ENCODE data around the gene OR4N5.
"Not testable (repeated sequence)": the region's sequence is repeated elsewhere in the genome, so short reads cannot be mapped to it uniquely, and the experiment has no call there.

The OR4N5 gene, protein sequence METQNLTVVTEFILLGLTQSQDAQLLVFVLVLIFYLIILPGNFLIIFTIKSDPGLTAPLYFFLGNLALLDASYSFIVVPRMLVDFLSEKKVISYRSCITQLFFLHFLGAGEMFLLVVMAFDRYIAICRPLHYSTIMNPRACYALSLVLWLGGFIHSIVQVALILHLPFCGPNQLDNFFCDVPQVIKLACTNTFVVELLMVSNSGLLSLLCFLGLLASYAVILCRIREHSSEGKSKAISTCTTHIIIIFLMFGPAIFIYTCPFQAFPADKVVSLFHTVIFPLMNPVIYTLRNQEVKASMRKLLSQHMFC

DNA sequence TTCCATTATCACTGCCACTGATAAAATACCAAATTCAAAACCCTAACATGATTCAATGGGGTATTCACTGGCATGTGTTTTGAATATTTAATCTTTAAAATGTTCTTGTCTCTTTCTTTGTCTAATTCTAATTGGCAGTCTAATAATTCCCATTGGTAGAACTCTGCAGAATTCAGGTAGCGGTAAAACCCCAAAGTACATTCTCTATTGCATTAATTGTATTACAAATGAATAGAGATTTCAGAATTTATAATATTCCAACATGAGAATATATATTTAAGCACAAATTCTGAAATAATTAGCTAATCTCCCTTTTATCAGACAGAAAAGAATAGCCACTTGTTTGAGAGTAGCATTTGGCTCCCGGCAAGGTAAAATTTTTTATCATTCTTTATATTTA, at the start of gene OR4N5:
TSS of gene OR4N5 (plus strand) at position 301 of the 400 bp plus-strand sequence. CDS start 4,916 bp downstream, outside the sequence.
- DNase-seq = no peak

- no peak for DNase-seq
These were observed 46.6 kb upstream of the OR4N5 start for GRCh38 chr14:20092050-20092449.

DNA sequence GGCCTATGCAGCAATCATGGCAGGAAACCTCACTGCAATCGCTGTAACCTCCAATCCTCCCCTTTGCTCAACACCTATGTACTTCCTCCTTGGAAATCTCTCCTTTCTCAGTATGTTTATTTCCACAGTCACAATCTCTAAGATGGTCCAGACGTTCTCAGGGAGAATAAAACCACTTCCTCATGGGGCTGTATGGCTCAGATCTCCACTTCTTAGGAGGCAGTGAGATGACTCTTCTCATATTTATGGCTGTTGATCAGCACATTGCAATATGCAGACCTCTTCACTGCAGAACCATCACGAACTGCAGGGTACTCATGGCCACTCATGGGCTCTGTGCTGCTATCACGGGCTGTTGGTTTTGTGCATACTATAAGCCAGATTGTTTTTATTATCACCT, 45.2 kb upstream of the OR4N5 start:
- no peak for DNase-seq

- not testable (repeated sequence) for DNase-seq
These were observed 39.5 kb upstream of the OR4N5 start for GRCh38 chr14:20098926-20099770.

GRCh38 chr14:20110438-20110837, 28.2 kb upstream of the OR4N5 start, which contains the start of gene OR4K17:
Gene OR4K17, plus strand, starts transcription at chr14:20110739. Its CDS starts 6,761 bp downstream, at chr14:20117500.
- DNase-seq = no peak

- no peak for DNase-seq
These were observed 26.3 kb upstream of the OR4N5 start for GRCh38 chr14:20112321-20112720.

DNA sequence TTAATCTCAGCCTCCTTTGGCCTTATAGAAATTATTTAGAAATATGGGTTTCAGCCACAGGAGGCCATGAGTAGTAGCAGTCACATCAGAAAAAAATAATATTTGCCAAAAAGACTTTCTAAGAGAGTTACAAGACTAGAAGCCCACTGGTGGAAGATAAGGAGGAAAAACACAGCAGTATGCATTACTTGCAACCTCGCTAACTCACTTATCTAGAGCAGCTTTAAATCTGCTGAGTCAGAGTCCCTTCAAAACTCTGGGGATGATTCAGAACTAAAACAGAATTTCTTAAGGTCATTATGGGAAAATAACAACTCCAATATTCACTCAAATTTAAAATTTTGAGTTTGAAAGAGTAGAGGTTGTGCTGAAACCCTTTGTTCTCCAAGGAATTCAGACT, 21.9 kb upstream of the OR4N5 start:
- DNase-seq = no peak

DNA sequence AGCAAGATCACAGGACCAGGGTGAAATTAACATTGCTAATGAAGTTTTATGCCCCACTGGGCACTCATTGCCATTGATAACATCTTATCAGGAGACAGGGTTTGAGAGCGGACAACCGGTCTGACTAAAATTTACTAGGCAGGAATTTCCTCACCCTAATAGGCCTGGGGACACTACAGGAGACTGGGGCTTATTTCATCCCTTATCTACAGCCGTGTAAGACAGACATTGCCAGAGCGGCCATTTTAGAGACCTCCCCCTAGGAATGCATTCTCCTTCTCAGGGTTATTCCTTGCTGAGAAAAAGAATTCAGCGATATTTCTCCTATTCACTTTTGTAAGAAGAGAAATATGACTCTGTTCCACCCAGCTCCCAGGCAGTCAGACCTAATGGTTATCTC, 19.8 kb upstream of the OR4N5 start:
- no peak for DNase-seq

DNA sequence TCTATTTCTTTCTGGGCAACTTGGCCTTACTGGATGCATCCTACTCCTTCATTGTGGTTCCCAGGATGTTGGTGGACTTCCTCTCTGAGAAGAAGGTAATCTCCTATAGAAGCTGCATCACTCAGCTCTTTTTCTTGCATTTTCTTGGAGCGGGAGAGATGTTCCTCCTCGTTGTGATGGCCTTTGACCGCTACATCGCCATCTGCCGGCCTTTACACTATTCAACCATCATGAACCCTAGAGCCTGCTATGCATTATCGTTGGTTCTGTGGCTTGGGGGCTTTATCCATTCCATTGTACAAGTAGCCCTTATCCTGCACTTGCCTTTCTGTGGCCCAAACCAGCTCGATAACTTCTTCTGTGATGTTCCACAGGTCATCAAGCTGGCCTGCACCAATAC, 5.3 kb downstream of the OR4N5 start:
- no peak for DNase-seq

DNA sequence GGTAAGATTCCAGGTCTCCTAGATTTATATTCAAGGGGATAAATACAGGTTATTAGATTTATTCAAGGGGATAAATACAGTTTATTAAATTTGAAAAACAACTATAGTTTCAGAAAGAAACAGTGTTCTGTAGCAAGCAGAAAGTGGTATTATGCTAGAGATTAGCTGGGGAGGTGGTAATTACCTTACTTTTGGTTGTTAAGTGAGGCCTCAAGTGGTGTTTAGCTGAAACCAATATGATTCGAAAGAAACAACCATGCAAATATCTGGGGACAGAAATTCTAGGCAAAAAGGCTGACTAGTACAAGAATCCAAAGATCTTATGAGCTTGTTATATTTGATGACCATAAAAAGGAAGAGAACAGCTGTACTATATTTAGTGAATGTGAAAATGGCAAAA, 6.2 kb downstream of the OR4N5 start:
- DNase-seq = no peak

DNA sequence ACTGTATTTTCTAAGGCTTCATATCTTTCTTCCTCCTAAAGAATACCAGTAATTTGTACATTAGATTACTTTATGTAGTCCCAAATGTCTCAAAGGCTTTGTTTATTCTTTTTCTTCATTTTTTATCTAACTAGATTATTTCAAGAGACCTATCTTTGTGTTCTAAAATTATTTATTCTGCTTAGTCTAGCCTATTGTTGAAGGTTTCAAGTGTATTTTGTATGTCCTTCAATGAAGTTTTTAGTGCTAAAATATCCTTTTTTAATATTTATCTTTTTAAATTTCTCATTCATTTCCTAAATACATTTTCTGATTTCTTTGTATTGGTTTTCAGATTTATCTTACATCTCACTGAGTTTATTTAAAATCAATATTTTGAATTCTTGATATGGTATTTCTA, 25.8 kb downstream of the OR4N5 start:
- DNase-seq = no peak

DNA sequence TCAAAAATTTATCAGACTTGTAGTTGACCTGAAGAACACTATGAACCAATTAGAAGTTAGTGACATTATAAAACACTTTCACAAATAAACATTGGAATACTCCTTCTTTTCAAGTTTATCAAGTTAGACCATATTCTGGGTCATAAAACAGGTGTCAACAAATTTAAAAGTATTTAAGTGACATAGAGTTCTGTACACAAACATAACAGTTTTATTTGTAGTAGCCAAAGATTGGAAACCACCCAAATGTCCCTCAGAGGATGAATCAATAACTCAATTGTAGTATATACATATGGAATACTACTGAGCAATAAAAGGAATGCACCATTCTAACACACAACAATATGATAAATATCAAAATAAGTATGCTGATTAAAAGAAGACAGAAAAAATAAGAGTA, 28.5 kb downstream of the OR4N5 start:
- DNase-seq = no peak

- not testable (repeated sequence) for DNase-seq
These were observed 31.2 kb downstream of the OR4N5 start for GRCh38 chr14:20169852-20170251.

- not testable (repeated sequence) for DNase-seq
These were observed 35.6 kb downstream of the OR4N5 start for GRCh38 chr14:20174205-20174604.

- DNase-seq = no peak
These were observed 37.7 kb downstream of the OR4N5 start for GRCh38 chr14:20176330-20176729.

GRCh38 chr14:20177433-20177974, 38.9 kb downstream of the OR4N5 start:
- DNase-seq = no peak

GRCh38 chr14:20179218-20179617, 40.6 kb downstream of the OR4N5 start:
- no peak for DNase-seq

- no peak for DNase-seq
These were observed 41.3 kb downstream of the OR4N5 start for GRCh38 chr14:20179880-20180279.

DNA sequence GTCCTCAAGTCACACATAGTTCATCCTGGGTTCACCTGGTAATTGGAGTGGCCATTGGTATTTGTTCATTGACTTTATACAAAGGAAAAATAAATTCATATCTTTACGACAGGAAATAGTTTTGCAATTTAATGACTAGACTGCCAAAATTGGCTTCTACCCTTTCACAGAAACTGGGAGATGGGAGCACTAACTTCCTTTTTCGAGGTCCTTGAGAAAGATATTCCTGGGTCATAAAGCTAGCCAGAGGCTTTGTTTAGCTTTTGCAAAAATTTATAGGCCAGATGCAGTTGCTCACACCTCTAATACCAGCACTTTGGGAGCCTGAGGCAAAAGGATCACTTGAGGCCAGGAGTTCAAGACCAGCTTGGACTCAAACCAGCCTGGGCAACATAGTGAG, 41.9 kb downstream of the OR4N5 start:
- DNase-seq = no peak

DNA sequence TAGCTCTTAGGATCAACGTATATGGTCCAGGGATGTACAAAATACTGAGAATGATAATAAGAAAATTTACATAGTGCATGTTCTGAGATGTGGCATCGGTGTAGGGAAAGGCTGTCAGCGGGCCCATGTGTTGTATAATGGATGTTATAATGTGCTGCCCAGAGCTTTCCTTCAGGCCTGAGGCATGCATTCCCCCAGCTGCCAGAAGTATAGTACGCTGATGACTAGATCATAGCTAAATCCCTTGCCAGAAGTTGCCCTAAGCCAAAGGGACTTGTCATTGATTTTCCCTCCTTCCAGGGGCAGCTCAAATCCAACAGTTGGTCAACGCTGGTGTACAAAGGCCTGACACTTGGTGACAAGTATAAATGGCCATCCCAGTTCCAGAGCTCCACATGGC, 45.6 kb downstream of the OR4N5 start:
- DNase-seq = no peak

DNA sequence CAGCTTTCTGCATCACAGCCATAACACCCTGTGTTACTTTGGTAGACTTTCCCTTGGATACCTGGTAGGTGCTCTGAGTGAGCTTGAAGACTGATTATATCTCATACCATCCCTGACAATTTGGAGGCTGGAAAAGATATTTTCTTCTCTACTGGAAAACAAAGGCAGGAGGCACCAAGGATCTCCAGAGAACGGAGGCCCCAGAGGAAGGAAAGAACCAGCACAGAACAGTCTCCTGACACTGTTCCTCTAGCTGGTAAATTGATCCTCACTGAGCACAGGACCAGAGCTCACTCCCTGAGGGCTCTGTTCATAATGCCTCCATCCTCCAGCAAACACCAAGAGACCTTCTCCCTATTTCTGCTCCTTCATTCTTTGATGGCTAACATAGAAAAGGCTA, 52.0 kb downstream of the OR4N5 start, which contains the start of gene OR11G2:
TSS of gene OR11G2 (plus strand) at position 301 of the 400 bp plus-strand sequence. CDS start 6,542 bp downstream, outside the sequence.
- DNase-seq = no peak

DNA sequence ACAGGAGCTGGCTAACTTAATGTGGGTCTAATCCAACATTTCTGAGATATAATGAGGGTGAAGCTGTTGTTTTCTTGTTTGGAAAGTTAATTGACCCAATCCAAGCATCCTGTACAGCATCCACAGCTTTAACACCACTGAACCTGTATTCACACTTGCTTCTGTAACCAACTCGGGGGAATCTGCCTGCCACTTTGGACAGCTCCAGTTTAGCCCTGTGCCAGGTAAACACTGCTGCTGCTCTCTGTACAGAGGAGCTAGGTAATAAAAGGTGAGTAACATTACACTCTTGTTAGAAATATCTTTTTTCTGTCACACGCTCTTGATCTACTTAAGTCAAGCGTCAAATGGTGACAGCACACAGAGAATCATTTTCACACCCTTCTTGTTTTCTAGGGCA, 52.8 kb downstream of the OR4N5 start:
- no peak for DNase-seq

- no peak for DNase-seq
These were observed 55.5 kb downstream of the OR4N5 start for GRCh38 chr14:20194101-20194500.
